Neutrophil (primary cell): Measurements from ENCODE around the gene RALA.

Experiments
- H3K27ac ChIP-seq: fragments of 200-600 bp; sonication (generic); 2 replicates; pipeline ENCODE4 v1.5.1; 2016; ENCODE audit warnings: mild to moderate bottlenecking, moderate library complexity
- H3K27me3 ChIP-seq: fragments of 200-600 bp; sonication (generic); 2 replicates; pipeline ENCODE4 v1.6.0; 2016; ENCODE audit warnings: mild to moderate bottlenecking
- H3K36me3 ChIP-seq: fragments of 200-600 bp; sonication (generic); 2 replicates; pipeline ENCODE4 v1.5.1; 2017
- H3K4me1 ChIP-seq, 2 experiments: fragments of 200-600 bp in 1 of 2; sonication (generic) in 1 of 2; 1 replicate in 1 of 2; 2 replicates in 1 of 2; pipeline versions ENCODE4 v1.5.1 to v1.6.1; 2013 to 2016; ENCODE audit warnings: low read depth in 1 of 2, low read length in 1 of 2, mild to moderate bottlenecking in 1 of 2, moderate library complexity in 1 of 2; ENCODE audit not compliant: control insufficient read depth in 1 of 2, insufficient read depth in 1 of 2
- H3K4me3 ChIP-seq, 2 experiments: fragments of 200-600 bp in 1 of 2; sonication (generic) in 1 of 2; 1 replicate in 1 of 2; 2 replicates in 1 of 2; pipeline ENCODE4 v1.5.1; 2013 to 2016; ENCODE audit warnings: low read depth in 1 of 2, low read length in 1 of 2, mild to moderate bottlenecking in 1 of 2, moderate library complexity in 1 of 2
- H3K9me3 ChIP-seq: fragments of 200-600 bp; sonication (generic); 2 replicates; pipeline ENCODE4 v1.5.1; 2016
- TF ChIP-seq, protein P1 (sequence below): fragments of 200-600 bp; sonication (generic); IDR thresholded peaks from 2 replicates; pipeline ENCODE4 v1.5.1; 2016; ENCODE audit warnings: antibody characterized with exemption

RALA gene, protein sequence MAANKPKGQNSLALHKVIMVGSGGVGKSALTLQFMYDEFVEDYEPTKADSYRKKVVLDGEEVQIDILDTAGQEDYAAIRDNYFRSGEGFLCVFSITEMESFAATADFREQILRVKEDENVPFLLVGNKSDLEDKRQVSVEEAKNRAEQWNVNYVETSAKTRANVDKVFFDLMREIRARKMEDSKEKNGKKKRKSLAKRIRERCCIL

DNA sequence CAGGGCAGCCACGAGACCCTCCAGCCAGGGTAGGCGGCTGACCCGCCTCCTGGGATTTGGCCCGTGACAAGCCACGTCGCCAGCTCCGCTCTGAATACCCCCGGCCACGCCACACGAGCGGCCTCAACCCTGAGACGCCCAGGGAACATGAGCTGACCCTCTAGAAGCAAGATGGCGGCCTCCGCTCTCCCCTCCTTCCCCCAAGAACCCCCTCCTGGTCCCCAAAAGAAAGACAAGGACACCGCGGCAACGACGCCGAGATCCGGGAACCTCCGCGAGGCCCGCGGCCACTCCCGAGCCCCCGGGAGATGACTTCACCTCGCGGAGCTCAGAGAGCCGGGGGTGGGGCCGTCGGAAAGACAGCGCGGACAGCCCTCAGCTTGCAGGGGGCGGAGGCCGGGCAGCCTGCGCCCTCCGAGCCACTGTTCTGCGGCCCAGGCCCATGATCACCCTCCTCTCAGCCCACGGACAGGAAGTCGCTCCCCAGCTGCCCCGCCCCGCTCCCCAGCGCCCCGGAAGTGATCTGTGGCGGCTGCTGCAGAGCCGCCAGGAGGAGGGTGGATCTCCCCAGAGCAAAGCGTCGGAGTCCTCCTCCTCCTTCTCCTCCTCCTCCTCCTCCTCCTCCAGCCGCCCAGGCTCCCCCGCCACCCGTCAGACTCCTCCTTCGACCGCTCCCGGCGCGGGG is at the start of gene RALA:
RALA (plus strand) TSS at position 526 of the 685 bp plus-strand sequence. CDS start 63,096 bp downstream, outside the sequence.
- Histone ChIP-seq H3K4me3 (peak within 1 kb of the TSS; percentile 71 to 85), H3K36me3 (no peaks in the 10 kb centered on the region), H3K27ac (peak within 1 kb of the TSS; percentile 90), H3K9me3 (no peaks in the 10 kb centered on the region), H3K4me1 (peaks cover 27 to 28% of the 10 kb centered on the region in 2 experiments), H3K27me3 (peaks cover 9% of the 10 kb centered on the region)
- TF ChIP-seq, protein P1, sequence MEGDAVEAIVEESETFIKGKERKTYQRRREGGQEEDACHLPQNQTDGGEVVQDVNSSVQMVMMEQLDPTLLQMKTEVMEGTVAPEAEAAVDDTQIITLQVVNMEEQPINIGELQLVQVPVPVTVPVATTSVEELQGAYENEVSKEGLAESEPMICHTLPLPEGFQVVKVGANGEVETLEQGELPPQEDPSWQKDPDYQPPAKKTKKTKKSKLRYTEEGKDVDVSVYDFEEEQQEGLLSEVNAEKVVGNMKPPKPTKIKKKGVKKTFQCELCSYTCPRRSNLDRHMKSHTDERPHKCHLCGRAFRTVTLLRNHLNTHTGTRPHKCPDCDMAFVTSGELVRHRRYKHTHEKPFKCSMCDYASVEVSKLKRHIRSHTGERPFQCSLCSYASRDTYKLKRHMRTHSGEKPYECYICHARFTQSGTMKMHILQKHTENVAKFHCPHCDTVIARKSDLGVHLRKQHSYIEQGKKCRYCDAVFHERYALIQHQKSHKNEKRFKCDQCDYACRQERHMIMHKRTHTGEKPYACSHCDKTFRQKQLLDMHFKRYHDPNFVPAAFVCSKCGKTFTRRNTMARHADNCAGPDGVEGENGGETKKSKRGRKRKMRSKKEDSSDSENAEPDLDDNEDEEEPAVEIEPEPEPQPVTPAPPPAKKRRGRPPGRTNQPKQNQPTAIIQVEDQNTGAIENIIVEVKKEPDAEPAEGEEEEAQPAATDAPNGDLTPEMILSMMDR, result no peak

DNA sequence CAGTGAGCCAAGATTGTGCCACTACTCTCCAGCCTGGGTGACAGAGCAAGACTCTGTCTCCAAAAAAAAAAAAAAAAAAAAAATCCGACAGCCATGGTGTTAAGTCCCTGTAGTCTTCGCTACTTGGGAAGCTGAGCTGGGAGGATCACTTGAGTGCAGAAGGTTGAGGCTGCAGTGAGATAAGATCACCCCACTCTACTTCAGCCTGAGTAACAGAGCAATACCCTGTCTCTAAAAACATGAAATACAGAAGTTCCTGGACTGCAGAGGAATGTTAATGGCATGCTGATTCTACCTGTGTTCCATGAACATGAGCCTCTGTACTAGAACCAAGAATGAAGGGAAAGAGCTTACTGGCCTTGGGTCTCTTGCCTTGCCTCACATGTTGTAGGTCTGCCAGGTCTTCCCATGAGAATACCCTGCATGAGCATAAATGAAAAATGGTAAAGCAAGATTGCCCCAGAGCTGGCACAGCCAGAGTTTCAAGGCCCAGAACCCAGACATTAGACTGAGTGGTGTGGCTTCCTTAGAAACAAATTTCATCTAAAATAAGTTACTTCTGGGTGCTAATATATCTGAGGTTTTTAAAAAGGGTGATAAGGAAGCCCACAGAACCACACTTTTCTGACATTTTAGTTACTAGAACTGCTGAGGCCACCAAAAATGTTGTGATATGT is 48.6 kb upstream of the RALA start:
- Histone ChIP-seq H3K27me3 (no peaks in the 10 kb centered on the region), H3K36me3 (no peaks in the 10 kb centered on the region), H3K27ac (no peak overlapping the region), H3K9me3 (no peaks in the 10 kb centered on the region), H3K4me3 (no peak overlapping the region), H3K4me1 (no peaks in the 10 kb centered on the region)
- TF ChIP-seq, protein P1, result no peak

DNA sequence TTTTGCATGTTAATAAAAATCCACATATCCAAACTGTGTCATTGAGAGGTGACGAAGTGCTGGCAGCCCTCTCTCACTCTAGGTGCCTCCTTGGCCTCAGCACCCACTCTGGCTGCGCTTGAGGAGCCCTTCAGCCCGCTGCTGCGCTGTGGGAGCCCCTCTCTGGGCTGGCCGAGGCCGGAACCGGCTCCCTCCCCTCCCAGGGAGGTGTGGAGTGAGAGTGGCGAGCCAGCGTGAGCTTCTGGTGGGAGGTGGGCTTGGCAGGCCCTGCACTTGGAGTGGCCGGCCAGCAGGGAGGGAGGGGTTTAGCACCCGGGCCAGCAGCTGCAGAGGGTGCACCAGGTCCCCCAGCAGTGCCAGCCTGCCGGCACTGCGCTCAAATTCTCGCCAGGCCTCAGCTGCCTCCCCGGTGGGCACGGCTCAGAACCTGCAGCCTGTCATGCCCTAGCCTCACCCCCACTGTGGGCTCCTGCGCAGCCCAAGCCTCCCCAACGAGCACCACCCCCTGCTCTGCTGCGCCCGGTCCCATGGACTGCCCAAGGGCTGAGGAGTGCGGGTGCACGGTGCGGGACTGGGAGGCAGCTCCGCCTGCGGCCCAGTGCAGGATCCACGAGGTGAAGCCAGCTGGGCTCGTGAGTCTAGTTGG is 46.0 kb upstream of the RALA start:
- Histone ChIP-seq H3K36me3 (no peaks in the 10 kb centered on the region), H3K9me3 (no peaks in the 10 kb centered on the region), H3K4me1 (no peaks in the 10 kb centered on the region), H3K27ac (no peak overlapping the region), H3K27me3 (no peaks in the 10 kb centered on the region), H3K4me3 (no peak overlapping the region)
- TF ChIP-seq, protein P1, result no peak

GRCh38 chr7:39580149-39580874 is 43.1 kb upstream of the RALA start:
- Histone ChIP-seq H3K27me3 (no peaks in the 10 kb centered on the region), H3K36me3 (no peaks in the 10 kb centered on the region), H3K9me3 (no peaks in the 10 kb centered on the region), H3K4me3 (no peak overlapping the region), H3K27ac (no peak overlapping the region), H3K4me1 (no peaks in the 10 kb centered on the region)
- TF ChIP-seq, protein P1, result peak; percentile 71

- TF ChIP-seq, protein P1, result no peak
- Histone ChIP-seq H3K27ac (no peak overlapping the region), H3K9me3 (no peaks in the 10 kb centered on the region), H3K4me1 (no peaks in the 10 kb centered on the region), H3K27me3 (no peaks in the 10 kb centered on the region), H3K4me3 (no peak overlapping the region), H3K36me3 (no peaks in the 10 kb centered on the region)
These were observed 40.8 kb upstream of the RALA start for GRCh38 chr7:39582536-39582935.
